IMR-90 (cell line): ENCODE results near the gene ANO8. TPM values are rescaled to one million over a fixed set of nuclear protein-coding genes. Genes with fewer than 3 reads are reported as not detected.

Experiments used
- ATAC-seq: fragments of 200-7000 bp; cut with Tn5 transposase; 2 replicates; pipeline ENCODE4 v1.9.1; 2020; ENCODE audit warnings: low read depth, mild to moderate bottlenecking, moderate library complexity
- BruUV-seq: library from RNA; stranded (reverse); fragments of 400-500 nt; replicated peaks from 2 replicates; lab custom pipeline; 2021; lab: Mats Ljungman, UMichigan
- CTCF ChIA-PET: fragments of 300-600 bp; formaldehyde crosslinking; extraction: SDS; loops from one replicate; lab custom pipeline; 2021; ENCODE audit warnings: antibody characterized with exemption; lab: Yijun Ruan, JAX
- POLR2A ChIA-PET: fragments of 300-600 bp; sonication (Branson Sonifier 250); formaldehyde crosslinking; loops from one replicate; lab custom pipeline; 2022; ENCODE audit warnings: antibody characterized with exemption; ENCODE audit not compliant: unreplicated experiment; lab: Charles Lee
- DNase-seq: peaks from one replicate; pipeline ENCODE4 v3.0.0; 2013
- H2AFZ ChIP-seq: replicated peaks from 2 replicates; pipeline ENCODE3; 2013; ENCODE audit warnings: low read length, mild to moderate bottlenecking; ENCODE audit not compliant: poor library complexity
- H2AK5ac ChIP-seq: 2 replicates; pipeline ENCODE4 v1.6.1; 2013; ENCODE audit warnings: low read depth, low read length, inconsistent platforms
- H2AK9ac ChIP-seq: replicated peaks from 2 replicates; pipeline ENCODE3; 2013; ENCODE audit warnings: mild to moderate bottlenecking, low read depth, low read length, moderate library complexity; ENCODE audit not compliant: poor library complexity
- H2BK120ac ChIP-seq: 2 replicates; pipeline ENCODE4 v1.6.1; 2013; ENCODE audit warnings: low read depth, low read length, inconsistent platforms
- H2BK15ac ChIP-seq: 3 replicates; pipeline ENCODE4 v1.6.1; 2013; ENCODE audit warnings: low read depth, low read length, inconsistent platforms
- H2BK20ac ChIP-seq: 2 replicates; pipeline ENCODE4 v1.6.1; 2013; ENCODE audit warnings: low read depth, mild to moderate bottlenecking, inconsistent platforms, low read length, moderate library complexity
- H2BK5ac ChIP-seq: 2 replicates; pipeline ENCODE4 v1.6.1; 2013; ENCODE audit warnings: mild to moderate bottlenecking, low read depth, low read length, inconsistent platforms; ENCODE audit not compliant: poor library complexity, severe bottlenecking
- H3K14ac ChIP-seq: replicated peaks from 2 replicates; pipeline ENCODE4 v1.6.1; 2013; ENCODE audit warnings: low read depth, low read length, inconsistent platforms
- H3K18ac ChIP-seq: 2 replicates; pipeline ENCODE4 v1.6.1; 2013; ENCODE audit warnings: low read depth, low read length, control low read depth
- H3K23ac ChIP-seq: 2 replicates; pipeline ENCODE4 v1.6.1; 2013; ENCODE audit warnings: low read depth, low read length, inconsistent platforms
- H3K27ac ChIP-seq: 2 replicates; pipeline ENCODE4 v1.5.1; 2013; ENCODE audit warnings: mild to moderate bottlenecking, control low read depth, low read length; ENCODE audit not compliant: insufficient read depth
- H3K27me3 ChIP-seq: 2 replicates; pipeline ENCODE4 v1.6.1; 2013; ENCODE audit warnings: low read length; ENCODE audit not compliant: control insufficient read depth, insufficient read depth
- H3K36me3 ChIP-seq: 2 replicates; pipeline ENCODE4 v1.6.1; 2013; ENCODE audit warnings: low read length, mixed read lengths; ENCODE audit not compliant: control insufficient read depth, insufficient read depth
- H3K4ac ChIP-seq: 2 replicates; pipeline ENCODE4 v1.6.1; 2013; ENCODE audit warnings: low read depth, low read length, inconsistent platforms
- H3K4me1 ChIP-seq: 2 replicates; pipeline ENCODE4 v1.6.1; 2013; ENCODE audit warnings: low read length, mixed read lengths; ENCODE audit not compliant: control insufficient read depth, insufficient read depth
- H3K4me2 ChIP-seq: 2 replicates; pipeline ENCODE4 v1.6.1; 2013; ENCODE audit warnings: low read depth, mild to moderate bottlenecking, control low read depth, low read length, moderate library complexity
- H3K4me3 ChIP-seq: 2 replicates; pipeline ENCODE4 v1.5.1; 2013; ENCODE audit warnings: low read depth, mild to moderate bottlenecking, control low read depth, low read length, moderate library complexity; ENCODE audit not compliant: insufficient read depth
- H3K56ac ChIP-seq: 2 replicates; pipeline ENCODE4 v1.6.1; 2013; ENCODE audit warnings: low read length, inconsistent platforms; ENCODE audit not compliant: insufficient read depth; ENCODE audit errors: extremely low read depth
- H3K79me1 ChIP-seq, 2 experiments: 2 replicates each; pipeline ENCODE4 v1.6.1; 2013; ENCODE audit warnings: low read length in 2 of 2, inconsistent platforms in 1 of 2, low read depth in 1 of 2
- H3K9ac ChIP-seq: 2 replicates; pipeline ENCODE4 v1.6.1; 2013; ENCODE audit warnings: low read depth, low read length, control low read depth
- H3K9me1 ChIP-seq: 2 replicates; pipeline ENCODE4 v1.6.1; 2013; ENCODE audit warnings: low read length, inconsistent platforms; ENCODE audit not compliant: insufficient read depth
- H3K9me3 ChIP-seq: 2 replicates; pipeline ENCODE4 v1.6.1; 2013; ENCODE audit warnings: low read length; ENCODE audit not compliant: control insufficient read depth, insufficient read depth
- H4K20me1 ChIP-seq: 2 replicates; pipeline ENCODE4 v1.6.1; 2013; ENCODE audit warnings: low read length, inconsistent platforms; ENCODE audit not compliant: insufficient read depth
- H4K5ac ChIP-seq: 2 replicates; pipeline ENCODE4 v1.6.1; 2013; ENCODE audit warnings: mild to moderate bottlenecking, low read depth, low read length, control low read depth
- H4K8ac ChIP-seq, 2 experiments: 2 replicates each; pipeline ENCODE4 v1.6.1; 2013; ENCODE audit warnings: low read depth in 2 of 2, low read length in 2 of 2, control low read depth in 1 of 2, inconsistent platforms in 1 of 2
- H4K91ac ChIP-seq: 2 replicates; pipeline ENCODE4 v1.6.1; 2013; ENCODE audit warnings: low read depth, low read length, inconsistent platforms; ENCODE audit not compliant: insufficient read depth
- BHLHE40 ChIP-seq: fragments of 150-350 bp; IDR thresholded peaks from 2 replicates; pipeline ENCODE4 v1.6.1; 2016; ENCODE audit warnings: mild to moderate bottlenecking, low read depth, low read length
- CEBPB ChIP-seq: IDR thresholded peaks from 2 replicates; pipeline ENCODE4 v1.6.1; 2012; ENCODE audit warnings: low read depth, low read length, improper control_type of control experiment
- CHD1 ChIP-seq: IDR thresholded peaks from 2 replicates; pipeline ENCODE4 v1.6.1; 2012; ENCODE audit warnings: low read depth, low read length, improper control_type of control experiment
- CTCF ChIP-seq: conservative IDR thresholded peaks from 2 replicates; pipeline ENCODE4 v1.5.1; 2012; ENCODE audit warnings: mild to moderate bottlenecking, low read depth, low read length, improper control_type of control experiment
- ELK1 ChIP-seq: fragments of 150-350 bp; IDR thresholded peaks from 2 replicates; pipeline ENCODE4 v1.6.1; 2016; ENCODE audit warnings: low read depth, mild to moderate bottlenecking, low read length, moderate library complexity, borderline replicate concordance
- FOS ChIP-seq: fragments of 150-350 bp; IDR thresholded peaks from 2 replicates; pipeline ENCODE4 v1.6.1; 2016; ENCODE audit warnings: low read depth, low read length
- MAFK ChIP-seq: IDR thresholded peaks from 2 replicates; pipeline ENCODE4 v1.6.1; 2012; ENCODE audit warnings: low read depth, low read length, improper control_type of control experiment
- MAZ ChIP-seq: IDR thresholded peaks from 2 replicates; pipeline ENCODE4 v1.6.1; 2012; ENCODE audit warnings: low read depth, mild to moderate bottlenecking, low read length, improper control_type of control experiment, moderate library complexity, borderline replicate concordance
- MXI1 ChIP-seq: IDR thresholded peaks from 2 replicates; pipeline ENCODE4 v1.6.1; 2012; ENCODE audit warnings: low read depth, mild to moderate bottlenecking, low read length, moderate library complexity, borderline replicate concordance
- NFE2L2 ChIP-seq: fragments of 150-350 bp; IDR thresholded peaks from 2 replicates; pipeline ENCODE4 v1.6.1; 2016; ENCODE audit warnings: low read depth, mild to moderate bottlenecking, low read length
- POLR2A ChIP-seq: IDR thresholded peaks from 2 replicates; pipeline ENCODE4 v1.6.1; 2012; ENCODE audit warnings: mild to moderate bottlenecking, low read depth, low read length
- RAD21 ChIP-seq: IDR thresholded peaks from 2 replicates; pipeline ENCODE4 v1.6.1; 2012; ENCODE audit warnings: low read length, improper control_type of control experiment
- RFX5 ChIP-seq: IDR thresholded peaks from 2 replicates; pipeline ENCODE4 v1.8.0; 2012; ENCODE audit warnings: low read depth, mild to moderate bottlenecking, low read length, moderate library complexity
- SMC3 ChIP-seq: fragments of 150-350 bp; IDR thresholded peaks from 2 replicates; pipeline ENCODE4 v1.6.1; 2016; ENCODE audit warnings: low read depth, mild to moderate bottlenecking, antibody characterized with exemption, low read length, moderate library complexity
- USF2 ChIP-seq: fragments of 150-350 bp; IDR thresholded peaks from 2 replicates; pipeline ENCODE4 v1.6.1; 2017; ENCODE audit warnings: mild to moderate bottlenecking, antibody characterized with exemption, low read length, low read depth
- WGBS, 2 experiments: methylation state at CpG; one replicate each; pipeline versions ENCODE4 v1.1.5 to v1.1.7; 2013; ENCODE audit warnings: missing lambda C conversion rate in 2 of 2; ENCODE audit not compliant: insufficient read length in 1 of 2; ENCODE audit errors: extremely low coverage in 2 of 2; 5-methylcytosine and 5-hydroxymethylcytosine counted together
- dilution Hi-C: fragments of 300-500 bp; cut with HindIII; formaldehyde crosslinking; loops from one replicate; pipeline ENCODE4 v1.14.3; 2018; ENCODE audit warnings: low sequenced_read_pairs; ENCODE audit not compliant: unreplicated experiment
- in situ Hi-C: fragments of 300-500 bp; cut with MboI; formaldehyde crosslinking; loops from 3 replicates; pipeline ENCODE4 v1.14.3; 2019; ENCODE audit warnings: low sequenced_read_pairs, inconsistent platforms, mixed read lengths
- intact Hi-C: fragments of 100-400 bp; cut with micrococcal nuclease; formaldehyde crosslinking; loops from 2 replicates; pipeline ENCODE4 v1.10.0; 2022
- polyA plus RNA-seq, 3 experiments: library from polyadenylated mRNA; depleted of rRNA; stranded (reverse); fragments of >200 nt; gene quantifications; 2 replicates each; pipeline ENCODE4 v1.2.3, GENCODE V29; 2012; ENCODE audit warnings: low replicate concordance in 1 of 3
- total RNA-seq: library from RNA; depleted of rRNA; stranded (reverse); fragments of >200 nt; gene quantifications from 2 replicates; pipeline ENCODE4 v1.2.3, GENCODE V29; 2012

ANO8 gene
- total and polyA plus RNA-seq, 2 of the 4 experiments (the other 2 are of a cell fraction): 1.6 to 5.6 TPM

GRCh38 chr19:17321655-17322489 lies 12.8 kb downstream of the ANO8 start:
- POLR2A ChIA-PET: no interaction called here
- Histone ChIP-seq H4K20me1 (peaks cover 8% of the 10 kb centered on the region; the same call in 1 of the 2 replicates), H4K5ac (no peak overlapping the region), H2AK5ac (no peak overlapping the region), H4K8ac (no peak overlapping the region), H3K56ac (no peak overlapping the region), H3K4me3 (no peak overlapping the region), H2AFZ (no peak overlapping the region), H3K9me3 (no peaks in the 10 kb centered on the region), H3K23ac (no peak overlapping the region), H2BK120ac (no peak overlapping the region), H3K9ac (no peak overlapping the region), H3K14ac (no peak overlapping the region), H3K79me1 (peaks cover 3 to 10% of the 10 kb centered on the region in 2 experiments; a peak in 2 of 4 replicates), H3K27me3 (no peaks in the 10 kb centered on the region), H3K27ac (no peak overlapping the region), H3K9me1 (no peaks in the 10 kb centered on the region), H3K4me2 (no peak overlapping the region), H3K4me1 (no peaks in the 10 kb centered on the region), H2BK20ac (no peak overlapping the region), H3K4ac (no peak overlapping the region), H4K91ac (no peak overlapping the region), H3K36me3 (peaks cover 47% of the 10 kb centered on the region), H2BK15ac (no peak overlapping the region), H3K18ac (no peak overlapping the region), H2BK5ac (no peak overlapping the region), H2AK9ac (peak overlapping the region; percentile 70)
- in situ Hi-C loops: no loop called here
- BruUV-seq: no TSS peak
- 95% methylated on average over 5 of the region's 19 CpGs; no CpG with 5 or more reads in 1 of the 2 experiments for WGBS, 2 experiments
- no peak for DNase-seq
- CTCF ChIA-PET: no interaction called here
- TF ChIP-seq CEBPB (no peak), MAFK (no peak), ELK1 (no peak), RAD21 (no peak), FOS (no peak), MAZ (no peak), CHD1 (no peak), USF2 (no peak), BHLHE40 (no peak), POLR2A (no peak), MXI1 (no peak), NFE2L2 (no peak), RFX5 (no peak), SMC3 (no peak), CTCF (no peak)
- ATAC-seq: no peak
- dilution Hi-C loops: no loop called here
- intact Hi-C loops: no loop called here
